Erythroblast (primary cell): ENCODE data around the gene NPLOC4.

Experiments used
- GATA1 ChIP-seq: IDR thresholded peaks from 2 replicates; pipeline ENCODE4 v1.6.1; 2011; ENCODE audit warnings: low read depth, mild to moderate bottlenecking, control low read depth, low read length, moderate library complexity
- POLR2A ChIP-seq: IDR thresholded peaks from 2 replicates; pipeline ENCODE4 v1.6.1; 2011; ENCODE audit warnings: mild to moderate bottlenecking, low read length

DNA sequence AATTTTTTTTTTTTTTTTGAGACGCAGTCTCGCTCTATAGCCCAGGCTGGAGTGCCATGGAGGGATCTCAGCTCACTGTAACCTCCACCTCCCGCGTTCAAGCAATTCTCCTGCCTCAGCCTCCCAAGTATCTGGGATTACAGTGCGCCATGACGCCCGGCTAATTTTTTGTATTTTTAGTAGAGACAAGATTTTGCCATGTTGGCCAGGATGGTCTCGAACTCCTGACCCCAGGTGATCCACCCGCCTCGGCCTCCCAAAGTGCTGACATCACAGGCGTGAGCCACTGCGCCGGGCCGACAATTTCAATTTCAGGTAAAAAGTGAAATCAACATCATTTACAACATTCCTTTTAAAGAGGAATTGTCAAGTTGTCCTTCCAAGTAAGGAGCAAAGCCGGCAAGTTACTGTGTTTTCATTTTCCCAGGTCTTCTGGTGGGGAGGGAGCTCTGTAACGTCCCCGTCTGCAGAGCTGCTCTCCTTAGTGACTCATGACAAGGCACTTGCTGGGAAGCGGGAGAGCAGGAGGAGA, 873 bp downstream of the NPLOC4 start:
- TF ChIP-seq POLR2A (no peak), GATA1 (no peak)
